Stimulated activated CD4-positive, alpha-beta T cell treated with anti-CD3 and anti-CD28 coated beads, Interleukin-12 subunit alpha, Interleukin-12 subunit beta, amount 100 ng/mL, for 48 hours (primary cell): ENCODE measurements around the gene COL23A1.

ENCODE experiments used
- DNase-seq, 3 donors: peaks; one replicate each; pipeline ENCODE4 v3.0.0-alpha.2; 2020; ENCODE audit warnings: low read depth in 2 of 3, low spot score in 1 of 3

Gene COL23A1

GRCh38 chr5:178463321-178464155 is 126.7 kb downstream of the COL23A1 start:
- DNase-seq, result no peak

GRCh38 chr5:178462816-178463215 is 127.4 kb downstream of the COL23A1 start:
- DNase-seq, result no peak

GRCh38 chr5:178462076-178462475 is 128.1 kb downstream of the COL23A1 start:
- no peak for DNase-seq

GRCh38 chr5:178461004-178461730 is 129.0 kb downstream of the COL23A1 start:
- peak; percentile 15 to 40 (median 35) for DNase-seq

GRCh38 chr5:178460598-178460997 is 129.6 kb downstream of the COL23A1 start:
- DNase-seq, result no peak

GRCh38 chr5:178460174-178460573 is 130.0 kb downstream of the COL23A1 start:
- DNase-seq, result no peak

- no peak for DNase-seq
Observed at GRCh38 chr5:178458140-178458539, 132.1 kb downstream of the COL23A1 start.

GRCh38 chr5:178457471-178457870 is 132.7 kb downstream of the COL23A1 start:
- DNase-seq, result no peak

- no peak for DNase-seq
Observed at GRCh38 chr5:178455480-178455835, 134.7 kb downstream of the COL23A1 start.

- no peak for DNase-seq
Observed at GRCh38 chr5:178454821-178455479, 135.2 kb downstream of the COL23A1 start.

- DNase-seq, result no peak
Observed at GRCh38 chr5:178454303-178454702, 135.9 kb downstream of the COL23A1 start.

GRCh38 chr5:178453224-178453623 is 137.0 kb downstream of the COL23A1 start:
- no peak for DNase-seq

- DNase-seq, result no peak
Observed at GRCh38 chr5:178450121-178451028, 139.8 kb downstream of the COL23A1 start.

- DNase-seq, result no peak
Observed at GRCh38 chr5:178449163-178450070, 140.8 kb downstream of the COL23A1 start.

- DNase-seq, result no peak
Observed at GRCh38 chr5:178445534-178445933, 144.7 kb downstream of the COL23A1 start.

- DNase-seq, result no peak
Observed at GRCh38 chr5:178442405-178443257, 147.6 kb downstream of the COL23A1 start.

- DNase-seq, result no peak
Observed at GRCh38 chr5:178441486-178442270, 148.5 kb downstream of the COL23A1 start.

GRCh38 chr5:178440181-178440580 is 150.0 kb downstream of the COL23A1 start:
- no peak for DNase-seq
